Peyer's patch (tissue), 4 donors: ENCODE measurements around the gene FOS. TPM values are rescaled to one million over a fixed set of nuclear protein-coding genes. Genes with fewer than 3 reads are reported as not detected.

Source experiments
- DNase-seq, 3 donors: peaks; one replicate each; pipeline ENCODE4 v3.0.0-alpha.2; 2017 to 2019
- H3K27ac ChIP-seq, 4 donors: fragments of 200-600 bp; sonication (generic); one replicate each; pipeline ENCODE4 v1.5.1; 2016 to 2019
- H3K27me3 ChIP-seq, 2 donors: fragments of 200-600 bp; sonication (generic); one replicate each; pipeline ENCODE4 v1.5.1; 2019
- H3K36me3 ChIP-seq, 3 donors: fragments of 200-600 bp; sonication (generic); one replicate each; pipeline ENCODE4 v1.5.1; 2016 to 2019
- H3K4me1 ChIP-seq, 4 donors: fragments of 200-600 bp; sonication (generic); one replicate each; pipeline ENCODE4 v1.5.1; 2016 to 2019
- H3K4me3 ChIP-seq, 4 donors: fragments of 200-600 bp; sonication (generic); 1 replicate in 3 of 4; 2 replicates in 1 of 4; pipeline ENCODE4 v1.5.1; 2016 to 2019; ENCODE audit warnings: mild to moderate bottlenecking in 1 of 4
- H3K9me3 ChIP-seq, 4 donors: fragments of 200-600 bp; sonication (generic); one replicate each; pipeline ENCODE4 v1.5.1; 2016 to 2019; ENCODE audit warnings: mild to moderate bottlenecking in 1 of 4
- POLR2A ChIP-seq, 2 donors: fragments of 450-650 bp; IDR thresholded peaks; one replicate each; pipeline ENCODE4 v1.5.1; 2017; ENCODE audit warnings: antibody characterized with exemption in 2 of 2, mild to moderate bottlenecking in 2 of 2, moderate library complexity in 2 of 2
- total RNA-seq, 4 donors: library from RNA; depleted of rRNA; stranded (reverse); fragments of >200 nt; gene quantifications; one replicate each; pipeline ENCODE4 v1.1.0, GENCODE V29; 2016
- TF ChIP-seq, protein P1 (sequence below), 6 experiments: fragments of 450-650 bp in 4 of 6; fragments of 200-600 bp in 2 of 6; sonication (generic) in 1 of 6; IDR thresholded peaks; one replicate each; pipeline ENCODE4 v1.5.1; 2017 to 2019; ENCODE audit warnings: antibody characterized with exemption in 6 of 6, mild to moderate bottlenecking in 3 of 6, moderate library complexity in 1 of 6

The FOS gene
- total RNA-seq, 4 donors from 2014 or later: 267 to 2,466 (median 503) TPM

DNA sequence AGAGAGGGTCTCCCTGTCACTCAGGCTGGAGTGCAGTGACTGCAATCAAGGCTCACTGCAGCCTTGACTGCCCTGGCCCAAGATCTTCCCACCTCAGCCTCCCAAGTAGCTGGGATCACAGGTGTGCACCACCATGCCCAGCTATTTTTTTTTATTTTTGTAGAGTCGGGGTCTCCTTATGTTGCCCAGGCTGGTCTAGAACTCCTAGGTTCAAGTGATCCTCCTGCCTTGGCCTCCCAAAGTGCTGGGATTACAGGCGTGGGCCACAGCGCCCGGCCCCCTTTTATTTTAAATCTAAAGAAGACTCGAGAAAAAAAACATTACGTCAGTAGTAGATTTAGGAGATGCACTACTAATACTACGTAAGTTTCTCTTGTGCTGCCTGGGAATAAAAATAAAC is 14.3 kb downstream of the FOS start:
- DNase-seq: peak in 1 of 3 donors; percentile 42
- Histone ChIP-seq H3K36me3 (no peaks in the 10 kb centered on the region), H3K27ac (peak overlapping the region in 1 of 4 donors; percentile 91), H3K4me3 (no peak overlapping the region), H3K27me3 (no peaks in the 10 kb centered on the region), H3K4me1 (peaks cover 0 to 27% (median 14%) of the 10 kb centered on the region in 4 donors), H3K9me3 (no peaks in the 10 kb centered on the region)
- TF ChIP-seq, protein P1, sequence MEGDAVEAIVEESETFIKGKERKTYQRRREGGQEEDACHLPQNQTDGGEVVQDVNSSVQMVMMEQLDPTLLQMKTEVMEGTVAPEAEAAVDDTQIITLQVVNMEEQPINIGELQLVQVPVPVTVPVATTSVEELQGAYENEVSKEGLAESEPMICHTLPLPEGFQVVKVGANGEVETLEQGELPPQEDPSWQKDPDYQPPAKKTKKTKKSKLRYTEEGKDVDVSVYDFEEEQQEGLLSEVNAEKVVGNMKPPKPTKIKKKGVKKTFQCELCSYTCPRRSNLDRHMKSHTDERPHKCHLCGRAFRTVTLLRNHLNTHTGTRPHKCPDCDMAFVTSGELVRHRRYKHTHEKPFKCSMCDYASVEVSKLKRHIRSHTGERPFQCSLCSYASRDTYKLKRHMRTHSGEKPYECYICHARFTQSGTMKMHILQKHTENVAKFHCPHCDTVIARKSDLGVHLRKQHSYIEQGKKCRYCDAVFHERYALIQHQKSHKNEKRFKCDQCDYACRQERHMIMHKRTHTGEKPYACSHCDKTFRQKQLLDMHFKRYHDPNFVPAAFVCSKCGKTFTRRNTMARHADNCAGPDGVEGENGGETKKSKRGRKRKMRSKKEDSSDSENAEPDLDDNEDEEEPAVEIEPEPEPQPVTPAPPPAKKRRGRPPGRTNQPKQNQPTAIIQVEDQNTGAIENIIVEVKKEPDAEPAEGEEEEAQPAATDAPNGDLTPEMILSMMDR (IDR thresholded peaks at IDR 0.05): no peak
- no peak for TF ChIP-seq POLR2A (IDR thresholded peaks at IDR 0.05)

DNA sequence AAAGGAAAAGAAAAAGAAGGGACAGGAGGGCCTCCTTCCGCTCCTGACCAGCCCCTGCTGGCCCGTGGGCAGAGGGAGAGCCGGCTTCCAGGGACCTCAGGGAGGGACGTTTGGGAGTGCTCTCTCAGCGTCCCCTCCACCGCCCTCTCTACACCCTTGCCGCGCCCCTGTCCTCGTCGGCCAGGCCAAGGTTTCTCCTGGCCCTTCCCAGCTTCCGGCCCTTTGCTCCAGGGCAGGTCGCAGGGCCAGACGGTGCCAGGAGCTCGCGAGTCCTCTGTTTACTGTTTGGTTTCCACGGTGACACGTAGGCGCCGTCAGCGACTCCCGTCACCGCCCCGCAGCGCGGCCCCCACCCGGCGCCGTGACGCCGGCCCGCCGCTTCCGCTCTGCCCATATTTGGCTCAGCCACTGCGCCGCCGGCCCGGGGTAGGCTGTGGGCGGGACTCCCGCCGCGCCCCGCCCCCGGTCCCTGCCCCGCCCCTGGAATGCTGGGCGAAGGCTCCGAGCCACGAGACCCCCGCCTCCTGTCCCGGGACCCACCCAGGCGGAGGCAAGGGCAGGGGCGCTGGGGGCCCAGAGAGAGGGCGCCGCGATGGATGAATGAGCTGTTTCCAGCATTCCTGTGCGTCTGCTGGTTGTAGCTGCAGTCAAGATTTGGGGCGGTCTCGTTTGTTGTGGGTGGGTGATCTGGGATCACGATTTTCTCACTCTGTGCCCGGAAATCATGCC is 15.5 kb downstream of the FOS start:
- Histone ChIP-seq H3K36me3 (no peaks in the 10 kb centered on the region), H3K9me3 (no peaks in the 10 kb centered on the region), H3K4me1 (peaks cover 0 to 27% (median 14%) of the 10 kb centered on the region in 4 donors), H3K27me3 (no peaks in the 10 kb centered on the region), H3K4me3 (peak overlapping the region; percentile 52 to 65 (median 63)), H3K27ac (peak overlapping the region; percentile 84 to 94 (median 88))
- DNase-seq: peak; percentile 91 to 98 (median 97)
- peak; percentile 36 to 60 for TF ChIP-seq POLR2A (IDR thresholded peaks at IDR 0.05)
- TF ChIP-seq, protein P1 (IDR thresholded peaks at IDR 0.05): peak in 1 of 6 experiments; percentile 10

DNA sequence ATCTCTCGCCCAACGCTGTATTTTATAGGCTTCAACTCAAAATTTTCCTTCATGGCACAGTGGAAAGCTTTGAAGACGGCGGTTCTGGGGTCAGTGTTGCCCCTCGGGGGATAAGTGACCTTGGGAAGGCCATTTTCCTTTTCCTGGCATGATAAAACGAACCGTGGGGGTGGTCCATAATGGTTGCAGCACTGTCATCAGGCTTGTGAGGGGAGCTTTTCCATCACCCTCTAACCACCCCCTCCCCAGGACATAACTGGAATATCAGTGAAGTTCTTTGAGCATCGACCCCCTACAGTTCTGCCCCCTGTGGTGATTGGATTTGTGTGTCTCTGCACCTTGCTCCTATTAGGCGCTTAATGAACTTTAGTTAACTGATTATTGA is 16.0 kb downstream of the FOS start:
- no peak for DNase-seq
- H3K27me3 ChIP-seq: no peaks in the 10 kb centered on the region
- H3K36me3 ChIP-seq: no peaks in the 10 kb centered on the region
- peak overlapping the region; percentile 84 to 94 (median 88) for H3K27ac ChIP-seq
- H3K4me1 ChIP-seq: peaks cover 0 to 27% (median 14%) of the 10 kb centered on the region in 4 donors
- TF ChIP-seq, protein P1 (IDR thresholded peaks at IDR 0.05): peak in 2 of 6 experiments; percentile 8 to 44
- TF ChIP-seq POLR2A (IDR thresholded peaks at IDR 0.05): no peak
- peak overlapping the region; percentile 52 to 65 (median 63) for H3K4me3 ChIP-seq
- H3K9me3 ChIP-seq: no peaks in the 10 kb centered on the region

DNA sequence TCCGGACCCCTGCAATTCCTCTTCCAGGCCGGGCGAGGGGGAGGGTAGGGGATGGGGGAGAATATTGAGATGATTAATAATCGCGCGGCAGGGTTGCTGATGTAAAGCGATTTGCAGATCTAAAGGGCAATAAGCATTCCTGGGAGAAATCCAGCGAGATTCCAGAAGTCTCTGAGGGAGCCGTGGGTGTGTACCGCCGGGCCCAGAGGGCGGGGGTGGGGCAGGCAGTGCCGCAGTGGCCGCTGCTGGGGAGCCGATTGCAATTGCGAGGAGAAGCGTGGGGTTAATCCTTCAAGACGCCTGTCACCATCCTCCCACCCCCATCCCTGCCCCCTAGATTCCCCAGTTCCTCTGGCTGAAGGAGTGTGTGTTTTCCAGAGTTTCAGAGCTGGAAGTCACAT is 16.4 kb downstream of the FOS start:
- Histone ChIP-seq H3K27ac (peak overlapping the region; percentile 84 to 94 (median 88)), H3K4me1 (peaks cover 0 to 27% (median 14%) of the 10 kb centered on the region in 4 donors), H3K36me3 (no peaks in the 10 kb centered on the region), H3K27me3 (no peaks in the 10 kb centered on the region), H3K4me3 (peak overlapping the region; percentile 52 to 65 (median 63)), H3K9me3 (no peaks in the 10 kb centered on the region)
- DNase-seq: peak; percentile 38 to 86 (median 85)
- TF ChIP-seq, protein P1 (IDR thresholded peaks at IDR 0.05): no peak
- peak in 1 of 2 donors; percentile 71 for TF ChIP-seq POLR2A (IDR thresholded peaks at IDR 0.05)

DNA sequence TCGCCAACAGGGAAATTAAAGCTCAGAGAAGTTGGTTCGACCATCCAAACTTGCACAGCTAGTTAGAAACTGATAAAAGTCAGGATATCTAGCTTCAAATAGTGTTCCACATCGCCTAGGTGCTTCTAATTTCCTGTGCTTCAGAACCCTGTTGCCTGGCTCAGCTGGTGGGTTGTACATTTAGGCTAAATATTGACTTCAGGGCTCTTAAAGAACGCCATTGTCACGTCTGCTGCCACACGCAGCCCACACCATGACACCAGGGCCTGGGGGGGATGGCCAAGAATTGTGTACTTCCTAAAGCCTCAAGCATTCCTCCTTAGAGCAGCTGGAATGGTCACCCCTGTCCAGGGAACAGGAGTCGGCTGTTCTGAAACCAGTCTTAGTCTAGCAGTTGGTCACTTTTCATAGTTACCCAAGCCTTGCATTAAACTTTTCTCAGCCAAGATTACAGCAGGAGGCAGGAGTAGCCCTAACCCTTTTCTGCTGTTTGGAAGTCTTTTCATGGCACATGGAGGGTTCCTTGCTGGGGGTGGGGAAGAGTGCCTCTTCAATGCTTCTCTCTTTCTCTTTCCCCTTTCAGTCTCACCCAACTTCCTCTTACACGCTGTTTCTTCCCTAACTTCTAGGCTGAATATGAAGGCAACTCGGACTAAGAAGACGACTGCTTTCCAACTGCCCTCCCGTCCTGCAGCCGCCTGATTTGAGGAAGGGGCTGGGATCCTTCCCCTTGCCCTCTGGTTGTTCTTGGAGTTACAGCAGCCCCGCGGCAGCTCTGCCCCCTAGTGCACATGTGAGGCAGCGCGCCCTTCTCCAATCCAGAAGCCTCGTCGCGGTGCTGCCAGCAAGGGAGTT is 17.1 kb downstream of the FOS start:
- H3K27me3 ChIP-seq: no peaks in the 10 kb centered on the region
- peak overlapping the region; percentile 84 to 94 (median 88) for H3K27ac ChIP-seq
- DNase-seq: peak; percentile 81 to 93 (median 90)
- H3K9me3 ChIP-seq: no peaks in the 10 kb centered on the region
- peak overlapping the region; percentile 52 to 65 (median 63) for H3K4me3 ChIP-seq
- no peaks in the 10 kb centered on the region for H3K36me3 ChIP-seq
- peaks cover 0 to 27% (median 14%) of the 10 kb centered on the region in 4 donors for H3K4me1 ChIP-seq
- TF ChIP-seq POLR2A (IDR thresholded peaks at IDR 0.05): peak in 1 of 2 donors; percentile 45
- TF ChIP-seq, protein P1 (IDR thresholded peaks at IDR 0.05): peak; percentile 88 to 99 (median 96)
